Activated CD4-positive, alpha-beta T cell treated with anti-CD3 and anti-CD28 coated beads for 24 hours (primary cell): ENCODE results near the gene C12orf57.
A peak's percentile ranks its signal among the peaks of the same experiment; 100 is the strongest.

Experiments
- DNase-seq, 2 donors: peaks; one replicate each; pipeline ENCODE4 v3.0.0-alpha.2; 2020; ENCODE audit warnings: low read depth in 2 of 2

Gene C12orf57

DNA sequence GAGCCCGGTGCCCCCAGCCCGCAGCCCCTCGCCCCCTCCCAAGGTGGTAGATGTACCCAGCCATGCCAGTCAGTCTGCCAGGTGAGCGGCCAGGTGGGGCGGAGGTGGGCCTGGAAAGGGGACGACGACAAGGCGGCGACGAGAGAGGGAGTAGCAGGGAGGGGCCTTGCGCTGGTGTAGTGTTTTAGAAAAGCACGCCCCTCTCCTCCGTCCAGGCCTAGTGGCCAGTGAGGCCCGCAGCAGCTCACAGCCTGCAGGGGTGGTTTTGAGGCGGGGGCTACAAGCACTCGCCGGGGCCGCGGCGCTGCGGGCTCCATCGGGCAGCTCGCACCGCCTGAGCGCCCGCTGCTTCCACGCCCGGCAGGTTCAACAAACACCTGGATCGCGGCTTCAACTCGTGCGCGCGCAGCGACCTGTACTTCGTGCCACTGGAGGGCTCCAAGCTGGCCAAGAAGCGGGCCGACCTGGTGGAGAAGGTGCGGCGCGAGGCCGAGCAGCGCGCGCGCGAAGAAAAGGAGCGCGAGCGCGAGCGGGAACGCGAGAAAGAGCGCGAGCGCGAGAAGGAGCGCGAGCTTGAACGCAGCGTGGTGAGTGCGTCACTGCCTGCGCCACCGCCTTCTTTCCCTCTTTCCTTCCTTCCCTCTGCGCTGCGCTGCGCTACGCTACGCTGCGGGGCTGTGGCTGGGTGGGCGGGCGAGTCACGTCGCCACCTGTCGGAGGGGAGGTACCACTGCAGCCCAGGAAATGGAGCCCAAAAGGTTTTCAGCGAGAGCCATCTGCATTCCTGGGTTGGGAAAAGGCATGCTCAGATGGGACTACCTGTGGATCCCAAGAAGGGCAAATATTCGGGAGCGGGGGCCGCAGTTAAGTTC is 6.1 kb upstream of the C12orf57 start:
- DNase-seq, result peak; percentile 85 to 87

DNA sequence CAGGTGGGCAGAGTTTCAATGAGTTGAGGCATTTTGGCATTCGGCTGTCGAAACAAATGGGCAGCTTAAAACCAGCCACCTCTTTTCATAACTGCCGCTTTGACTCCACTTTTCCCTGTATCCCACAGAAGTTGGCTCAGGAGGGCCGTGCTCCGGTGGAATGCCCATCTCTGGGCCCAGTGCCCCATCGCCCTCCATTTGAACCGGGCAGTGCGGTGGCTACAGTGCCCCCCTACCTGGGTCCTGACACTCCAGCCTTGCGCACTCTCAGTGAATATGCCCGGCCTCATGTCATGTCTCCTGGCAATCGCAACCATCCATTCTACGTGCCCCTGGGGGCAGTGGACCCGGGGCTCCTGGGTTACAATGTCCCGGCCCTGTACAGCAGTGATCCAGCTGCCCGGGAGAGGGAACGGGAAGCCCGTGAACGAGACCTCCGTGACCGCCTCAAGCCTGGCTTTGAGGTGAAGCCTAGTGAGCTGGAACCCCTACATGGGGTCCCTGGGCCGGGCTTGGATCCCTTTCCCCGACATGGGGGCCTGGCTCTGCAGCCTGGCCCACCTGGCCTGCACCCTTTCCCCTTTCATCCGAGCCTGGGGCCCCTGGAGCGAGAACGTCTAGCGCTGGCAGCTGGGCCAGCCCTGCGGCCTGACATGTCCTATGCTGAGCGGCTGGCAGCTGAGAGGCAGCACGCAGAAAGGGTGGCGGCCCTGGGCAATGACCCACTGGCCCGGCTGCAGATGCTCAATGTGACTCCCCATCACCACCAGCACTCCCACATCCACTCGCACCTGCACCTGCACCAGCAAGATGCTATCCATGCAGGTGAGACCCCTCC is 5.2 kb upstream of the C12orf57 start:
- DNase-seq, result no peak

DNA sequence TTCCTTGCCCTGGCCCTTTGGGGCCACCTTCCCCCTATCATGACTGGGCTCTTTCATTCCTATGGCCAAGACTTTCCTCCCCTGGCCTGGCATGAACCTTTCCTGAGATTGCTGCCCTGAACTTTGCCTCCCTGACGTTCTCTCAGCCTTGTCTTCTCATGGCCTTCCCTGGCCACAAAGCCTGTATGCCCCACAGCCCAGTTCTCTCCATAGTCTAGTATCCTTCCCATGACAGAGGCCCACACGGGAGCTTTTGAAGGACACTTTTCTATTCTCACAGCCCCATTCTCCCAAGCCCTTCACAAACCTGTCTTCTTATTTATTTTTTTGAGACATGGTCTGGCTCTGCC is 4.7 kb upstream of the C12orf57 start:
- no peak for DNase-seq

DNA sequence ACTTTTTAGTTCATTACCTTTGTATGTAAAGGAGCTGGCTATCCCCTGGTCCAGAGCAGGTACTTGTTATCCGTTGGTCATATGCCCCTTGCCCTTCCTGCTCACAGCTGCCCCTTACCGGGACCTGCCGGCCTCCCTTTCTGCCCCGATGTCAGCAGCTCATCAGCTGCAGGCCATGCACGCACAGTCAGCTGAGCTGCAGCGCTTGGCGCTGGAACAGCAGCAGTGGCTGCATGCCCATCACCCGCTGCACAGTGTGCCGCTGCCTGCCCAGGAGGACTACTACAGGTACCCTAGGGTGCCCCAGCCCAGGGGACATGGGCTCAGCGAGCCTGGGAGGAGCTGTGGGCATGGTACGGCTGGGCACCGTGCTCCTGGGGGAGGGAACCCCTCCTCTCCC is 2.6 kb upstream of the C12orf57 start:
- DNase-seq, result no peak

DNA sequence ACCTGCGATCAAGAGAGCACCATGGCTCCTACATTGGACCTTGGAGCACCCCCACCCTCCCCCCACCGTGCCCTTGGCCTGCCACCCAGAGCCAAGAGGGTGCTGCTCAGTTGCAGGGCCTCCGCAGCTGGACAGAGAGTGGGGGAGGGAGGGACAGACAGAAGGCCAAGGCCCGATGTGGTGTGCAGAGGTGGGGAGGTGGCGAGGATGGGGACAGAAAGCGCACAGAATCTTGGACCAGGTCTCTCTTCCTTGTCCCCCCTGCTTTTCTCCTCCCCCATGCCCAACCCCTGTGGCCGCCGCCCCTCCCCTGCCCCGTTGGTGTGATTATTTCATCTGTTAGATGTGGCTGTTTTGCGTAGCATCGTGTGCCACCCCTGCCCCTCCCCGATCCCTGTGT is 2.0 kb upstream of the C12orf57 start:
- DNase-seq, result no peak

DNA sequence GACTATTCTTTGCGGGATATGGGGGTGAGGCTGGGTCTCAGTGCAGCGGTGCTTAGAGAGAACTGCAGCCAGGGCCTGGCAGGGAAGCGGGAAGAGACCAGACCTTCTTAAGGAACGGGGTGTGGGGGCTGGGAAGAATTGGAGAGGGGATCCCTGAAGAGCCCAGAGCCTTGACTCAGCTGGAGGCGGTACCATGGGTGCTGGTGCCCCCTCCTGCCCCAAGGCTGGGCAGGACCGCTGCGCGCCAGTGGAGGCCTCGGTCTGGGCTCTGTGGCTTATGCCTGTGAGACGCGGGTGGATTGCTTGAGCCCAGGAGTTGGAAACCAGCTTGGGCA is 1.5 kb upstream of the C12orf57 start:
- DNase-seq, result no peak

DNA sequence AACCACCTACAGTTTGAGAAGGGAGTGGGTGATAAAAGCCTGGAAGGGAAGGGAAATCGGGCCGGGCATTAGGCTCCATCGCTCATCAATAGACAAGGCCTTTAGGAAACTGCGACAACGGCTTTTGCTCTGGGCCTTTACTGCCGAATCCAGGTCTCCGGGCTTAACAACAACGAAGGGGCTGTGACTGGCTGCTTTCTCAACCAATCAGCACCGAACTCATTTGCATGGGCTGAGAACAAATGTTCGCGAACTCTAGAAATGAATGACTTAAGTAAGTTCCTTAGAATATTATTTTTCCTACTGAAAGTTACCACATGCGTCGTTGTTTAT is 467 bp upstream of the C12orf57 start:
- no peak for DNase-seq

DNA sequence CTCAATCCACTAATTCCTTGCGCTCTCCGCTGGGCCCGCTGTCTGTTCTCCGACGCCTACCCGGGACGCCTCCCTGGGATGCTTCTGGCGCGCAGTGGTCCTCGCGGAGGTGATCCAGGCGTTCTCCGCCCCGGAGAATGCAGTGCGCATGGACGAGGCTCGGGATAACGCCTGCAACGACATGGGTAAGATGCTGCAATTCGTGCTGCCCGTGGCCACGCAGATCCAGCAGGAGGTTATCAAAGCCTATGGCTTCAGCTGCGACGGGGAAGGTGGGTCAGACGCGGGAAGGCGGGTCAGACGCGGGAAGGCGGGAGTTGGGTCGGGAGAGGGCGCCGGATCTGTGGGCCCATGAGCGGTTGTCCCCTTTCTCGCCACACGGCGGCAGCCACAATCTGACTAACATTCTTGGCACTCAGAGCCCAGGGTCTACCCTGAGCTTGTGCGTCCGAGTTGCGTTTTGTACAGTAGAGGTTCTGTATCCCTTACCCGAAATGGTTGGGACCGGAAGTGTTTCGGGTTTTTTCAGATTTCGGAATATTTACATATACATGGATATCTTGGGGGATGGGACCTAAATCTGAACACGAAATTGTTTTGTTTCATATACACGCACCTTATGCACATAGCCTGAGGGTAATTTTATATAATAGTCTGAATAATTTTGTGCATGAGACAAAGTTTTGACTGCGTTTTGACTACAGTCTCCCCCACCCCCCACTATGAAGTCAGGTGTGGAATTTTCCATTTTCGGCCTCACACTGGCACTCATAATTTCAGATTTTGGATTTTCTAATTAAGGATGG is 762 bp downstream of the C12orf57 start:
- peak; percentile 75 to 86 for DNase-seq

DNA sequence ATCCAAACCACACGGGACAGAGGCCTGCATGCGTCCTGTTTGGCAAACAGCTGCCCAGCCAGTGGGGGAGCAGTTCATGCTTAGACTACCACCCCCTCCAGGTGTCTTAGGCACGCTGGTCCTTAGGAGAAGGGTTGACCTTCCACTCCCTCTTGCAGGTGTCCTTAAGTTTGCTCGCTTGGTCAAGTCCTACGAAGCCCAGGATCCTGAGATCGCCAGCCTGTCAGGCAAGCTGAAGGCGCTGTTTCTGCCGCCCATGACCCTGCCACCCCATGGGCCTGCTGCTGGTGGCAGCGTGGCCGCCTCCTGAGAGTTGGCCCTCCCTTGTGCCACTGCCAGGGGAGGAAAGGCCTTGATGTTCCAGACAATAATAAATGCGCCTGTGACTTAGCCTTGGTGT is 1.8 kb downstream of the C12orf57 start:
- DNase-seq, result no peak

DNA sequence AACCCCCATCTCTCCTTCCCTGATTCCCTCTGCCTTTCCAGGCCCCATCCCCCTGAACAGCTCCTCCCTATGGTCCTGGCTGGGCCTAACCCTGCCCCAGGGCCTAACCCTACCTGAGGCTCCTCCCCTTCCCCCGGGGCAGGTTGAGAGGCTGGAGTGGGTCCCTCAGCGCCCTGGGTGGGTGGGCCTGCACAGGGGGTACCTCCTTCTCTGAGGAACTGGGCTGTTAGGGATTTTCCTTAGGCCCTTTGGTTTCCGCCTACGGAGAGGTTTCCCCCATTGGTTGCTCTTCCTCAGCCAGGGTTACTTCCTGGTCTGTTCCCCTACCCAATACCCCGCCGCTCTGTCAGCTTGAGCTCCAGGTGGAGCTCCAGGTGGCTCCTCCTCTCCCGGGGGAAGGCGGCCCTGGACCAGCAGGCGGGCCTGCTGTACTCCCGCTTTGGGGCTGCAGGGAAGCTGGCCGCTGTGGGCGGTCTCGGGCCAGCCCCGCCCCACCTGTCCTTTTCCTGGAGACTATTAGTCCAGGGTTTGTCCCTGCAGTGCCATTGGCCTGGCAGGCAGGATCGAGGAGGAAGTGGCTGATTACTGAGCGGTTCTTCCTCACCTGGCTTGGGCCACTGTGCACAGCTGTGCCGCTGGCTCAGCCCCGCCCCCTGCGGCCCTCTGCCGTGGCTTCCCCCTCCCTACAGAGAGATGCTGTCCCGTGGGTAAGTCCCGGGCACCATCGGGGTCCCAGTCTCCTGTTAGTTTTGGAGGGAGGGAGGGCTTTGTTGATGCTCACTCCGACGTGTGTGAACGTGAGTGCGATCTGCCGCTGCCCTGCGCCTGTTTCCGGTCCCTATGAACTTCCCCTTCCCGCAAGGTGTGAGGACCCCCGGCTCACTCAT is 2.5 kb downstream of the C12orf57 start:
- peak in 1 of 2 donors; percentile 69 for DNase-seq

DNA sequence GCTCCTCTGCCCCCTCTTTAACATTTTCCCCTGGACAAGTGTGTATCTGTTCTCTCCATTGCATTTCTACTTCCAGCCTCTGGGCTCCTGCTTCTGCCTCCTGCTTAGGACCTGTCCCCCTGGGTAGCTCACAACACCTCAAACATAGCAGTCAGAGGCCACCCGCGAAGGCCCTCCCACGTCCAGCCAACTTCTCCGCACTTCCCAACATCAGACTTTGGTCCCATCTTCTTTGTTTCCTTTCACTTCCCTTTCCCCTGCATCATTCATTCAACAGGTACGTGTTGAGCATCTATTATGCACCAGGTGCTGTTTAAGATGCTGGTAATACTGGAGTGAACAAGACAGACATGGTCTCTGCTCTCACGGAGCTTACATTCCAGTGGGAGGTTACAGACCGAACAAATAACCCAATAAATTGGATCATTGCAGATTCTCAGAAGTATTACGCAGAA is 3.1 kb downstream of the C12orf57 start:
- no peak for DNase-seq

DNA sequence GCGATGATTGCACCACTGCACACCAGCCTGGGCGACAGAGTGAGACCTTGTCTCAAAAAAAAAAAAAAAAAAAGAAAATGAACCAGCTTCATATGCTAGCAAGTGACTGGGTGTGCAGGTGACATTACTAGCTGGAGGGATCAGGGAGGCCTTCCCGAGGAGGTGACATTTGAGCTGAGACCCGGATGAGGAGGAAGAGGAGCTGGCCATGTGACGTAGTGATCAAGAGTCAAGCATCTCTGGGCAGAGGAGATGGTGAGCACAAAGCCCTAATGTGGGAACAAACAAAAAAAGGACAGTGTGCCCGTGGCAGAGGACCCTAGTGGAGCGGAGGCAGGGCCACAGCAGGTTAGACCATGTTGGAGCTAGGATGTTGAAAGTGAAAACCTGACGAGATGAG is 3.8 kb downstream of the C12orf57 start:
- DNase-seq, result no peak

DNA sequence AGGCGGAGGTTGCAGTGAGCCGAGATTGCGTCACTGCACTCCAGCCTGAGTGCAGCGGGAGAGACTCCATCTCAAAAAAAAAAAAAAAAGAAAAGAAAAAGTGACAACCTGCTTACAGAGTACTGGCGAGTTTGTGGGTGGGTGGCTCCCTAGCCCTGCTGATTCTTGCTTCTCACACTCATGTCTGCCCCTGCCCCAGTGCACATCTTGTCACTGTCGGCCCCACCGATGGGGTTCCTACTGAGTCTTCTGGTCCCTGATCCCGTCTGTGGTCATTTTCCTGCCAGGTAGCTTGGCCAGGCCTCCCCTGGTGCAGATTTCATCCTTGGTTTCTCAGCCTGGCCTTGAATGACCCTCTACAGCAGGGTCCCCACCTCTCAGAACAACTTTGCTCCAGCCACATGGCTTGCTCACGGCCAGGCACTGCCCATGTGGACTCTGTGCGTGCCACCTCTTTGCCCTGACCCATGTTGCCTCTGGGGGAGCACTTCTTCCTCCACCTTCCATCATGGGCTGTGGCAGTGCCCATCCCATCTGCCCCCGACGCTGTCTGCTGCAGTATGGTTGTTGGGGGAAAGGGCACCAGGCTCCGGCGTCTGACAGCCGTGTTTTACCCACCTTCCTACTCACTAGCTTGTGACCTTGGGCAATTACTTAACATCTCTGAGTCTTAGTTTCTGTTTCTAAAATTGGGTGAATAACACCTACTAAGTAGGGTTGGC is 5.2 kb downstream of the C12orf57 start:
- no peak for DNase-seq

DNA sequence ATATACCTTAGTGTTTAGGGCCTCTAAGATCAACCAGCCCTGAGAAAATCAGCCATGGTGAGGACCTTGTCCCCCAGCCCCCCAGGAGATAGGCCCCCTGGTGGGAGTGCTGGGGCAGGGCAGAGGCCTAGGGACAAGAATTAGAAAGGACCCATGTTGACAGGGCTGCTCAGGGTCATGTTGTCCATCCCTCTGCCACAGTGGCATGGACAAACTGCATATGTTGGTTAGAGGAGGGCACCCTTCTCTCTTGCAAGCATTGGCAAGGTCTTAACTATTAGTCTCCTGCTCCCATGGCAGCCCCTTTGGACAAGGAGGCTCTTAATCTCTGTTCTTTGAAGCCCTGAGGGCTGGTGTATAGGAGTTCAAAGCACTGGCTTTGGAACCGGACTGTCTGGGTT is 6.6 kb downstream of the C12orf57 start:
- no peak for DNase-seq

DNA sequence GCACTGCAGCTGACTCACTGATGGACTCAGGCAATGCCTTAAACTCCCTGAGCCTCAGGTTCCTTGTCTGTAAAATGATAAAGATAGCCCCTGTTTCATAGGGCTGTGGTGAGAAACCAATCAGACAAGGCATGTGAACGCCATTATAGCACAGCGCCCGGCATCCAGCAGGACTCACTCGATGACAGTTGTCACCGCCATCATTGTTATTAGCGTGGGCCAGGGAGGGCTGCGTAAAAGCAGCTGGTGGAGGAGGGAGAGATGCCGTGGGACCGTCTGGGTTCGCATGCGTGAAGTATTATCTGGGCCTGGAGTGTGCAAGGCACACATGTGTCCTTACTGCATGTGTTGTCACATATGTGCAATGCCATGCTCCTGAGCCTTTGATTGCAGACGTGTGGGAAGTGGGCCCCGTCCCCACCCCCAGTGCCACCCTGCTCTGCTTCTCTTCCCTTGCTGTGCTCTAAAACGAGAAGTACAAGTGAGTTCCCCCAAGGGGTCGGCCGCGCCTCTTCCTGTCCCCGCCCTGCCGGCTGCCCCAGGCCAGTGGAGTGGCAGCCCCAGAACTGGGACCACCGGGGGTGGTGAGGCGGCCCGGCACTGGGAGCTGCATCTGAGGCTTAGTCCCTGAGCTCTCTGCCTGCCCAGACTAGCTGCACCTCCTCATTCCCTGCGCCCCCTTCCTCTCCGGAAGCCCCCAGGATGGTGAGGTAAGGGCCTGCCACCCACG is 7.2 kb downstream of the C12orf57 start, which contains the start of gene PTPN6:
Gene PTPN6 (plus strand): TSS at position 546 of the 730 bp plus-strand sequence. CDS start 157 bp downstream, at position 703.
- no peak for DNase-seq

DNA sequence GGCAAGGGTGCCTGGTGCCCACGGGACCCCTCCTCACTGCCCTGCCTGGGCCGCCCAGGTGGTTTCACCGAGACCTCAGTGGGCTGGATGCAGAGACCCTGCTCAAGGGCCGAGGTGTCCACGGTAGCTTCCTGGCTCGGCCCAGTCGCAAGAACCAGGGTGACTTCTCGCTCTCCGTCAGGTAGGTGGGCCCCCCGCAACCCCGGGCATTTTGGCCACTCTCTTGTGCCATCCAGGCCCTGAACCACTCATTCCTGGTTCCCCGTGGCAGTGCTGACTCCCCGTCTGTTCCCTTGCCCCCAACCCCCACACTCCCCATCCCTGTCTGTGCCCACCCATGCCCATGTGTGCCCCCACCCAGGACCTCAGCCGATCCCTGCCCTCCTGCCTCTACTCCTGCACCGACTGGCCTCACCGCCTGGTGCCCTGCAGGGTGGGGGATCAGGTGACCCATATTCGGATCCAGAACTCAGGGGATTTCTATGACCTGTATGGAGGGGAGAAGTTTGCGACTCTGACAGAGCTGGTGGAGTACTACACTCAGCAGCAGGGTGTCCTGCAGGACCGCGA is 7.8 kb downstream of the C12orf57 start:
- DNase-seq, result no peak

DNA sequence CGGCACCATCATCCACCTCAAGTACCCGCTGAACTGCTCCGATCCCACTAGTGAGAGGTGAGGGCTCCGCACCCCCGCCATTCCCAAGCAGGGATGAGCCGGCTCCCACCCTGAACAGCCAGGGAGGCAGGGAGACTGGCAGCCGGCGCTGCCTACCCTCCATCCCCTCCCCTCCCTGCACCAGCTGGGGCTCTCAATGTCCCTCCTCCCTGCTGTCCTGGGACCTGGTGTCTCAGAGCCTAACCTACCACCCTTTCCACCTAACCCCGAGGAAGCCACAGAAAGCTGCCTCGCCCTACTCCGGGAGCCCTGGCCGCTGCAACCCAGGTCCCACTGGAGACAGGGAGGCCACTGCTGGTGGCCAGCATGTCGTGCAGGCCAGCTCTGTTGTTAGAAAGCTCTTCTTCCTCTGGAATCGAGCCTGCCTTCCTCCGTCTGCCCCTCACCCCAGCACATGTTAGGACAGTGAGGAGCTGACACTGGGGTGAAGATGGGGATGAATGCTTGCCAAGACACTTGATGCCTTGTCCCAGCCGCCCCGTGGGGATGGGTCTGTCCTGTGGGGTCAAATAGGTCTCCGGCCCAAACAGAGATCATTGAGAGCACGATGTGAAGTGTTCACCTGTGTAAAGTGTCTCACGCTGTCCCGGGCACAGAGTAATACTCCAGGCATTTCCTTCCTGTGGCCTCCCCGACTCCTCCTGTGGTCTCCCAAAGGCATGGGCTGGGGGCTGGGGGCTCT is 8.5 kb downstream of the C12orf57 start:
- DNase-seq, result no peak

DNA sequence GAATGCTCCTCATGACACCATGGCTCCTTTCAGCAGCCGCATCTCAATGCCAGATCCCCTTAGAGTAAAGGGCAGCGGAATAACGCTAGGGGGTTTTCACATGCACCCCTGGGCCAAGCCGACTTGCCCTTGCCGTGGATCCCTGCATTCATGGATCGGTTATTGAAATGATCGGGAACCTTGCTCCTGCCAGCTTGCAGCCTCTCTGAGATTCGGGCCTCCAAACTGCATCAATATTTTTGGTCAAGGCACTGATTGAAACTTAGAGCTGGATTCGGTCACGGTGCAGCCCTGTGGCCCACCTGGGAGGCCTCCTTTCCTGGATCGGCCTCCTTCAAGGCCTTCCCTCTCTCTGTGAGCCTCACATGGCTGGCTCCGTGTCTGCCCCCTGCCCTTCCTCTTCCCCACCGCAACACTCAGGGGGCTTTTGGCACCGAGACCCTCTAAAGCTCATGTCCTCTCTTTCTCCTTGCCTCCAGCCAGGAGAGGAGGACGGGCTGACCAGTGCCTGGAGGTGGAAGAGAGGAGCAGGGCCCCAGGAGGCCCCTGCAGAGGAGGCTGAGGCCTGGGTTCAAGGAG is 9.1 kb downstream of the C12orf57 start:
- DNase-seq, result no peak
